ENCODE data around the gene HCRT. TPM values are rescaled to one million over a fixed set of nuclear protein-coding genes. Genes with fewer than 3 reads are reported as not detected.
"Not testable (repeated sequence)": the region's sequence is repeated elsewhere in the genome, so short reads cannot be mapped to it uniquely, and the experiment has no call there.

Gene HCRT
- not detected in 2 replicates for total RNA-seq
- not detected for polyA plus RNA-seq (2012)

- DNase-seq (ENCODE audit: low read depth), result no peak
These were observed at the start of gene HCRT for GRCh38 chr17:42184713-42185620. Gene HCRT (minus strand): TSS chr17:42185452. CDS start chr17:42185365, 87 bp downstream.

GRCh38 chr17:42233994-42234393 lies 48.7 kb upstream of the HCRT start:
- peak; percentile 35 for DNase-seq (ENCODE audit: low read depth)

GRCh38 chr17:42233156-42233555 lies 47.9 kb upstream of the HCRT start:
- DNase-seq (ENCODE audit: low read depth), result no peak

- DNase-seq (ENCODE audit: low read depth), result no peak
These were observed 45.0 kb upstream of the HCRT start for GRCh38 chr17:42230225-42230624.

GRCh38 chr17:42227849-42228700 lies 42.8 kb upstream of the HCRT start:
- DNase-seq (ENCODE audit: low read depth), result peak; percentile 88

GRCh38 chr17:42225646-42226045 lies 40.4 kb upstream of the HCRT start:
- no peak for DNase-seq (ENCODE audit: low read depth)

GRCh38 chr17:42224651-42225050 lies 39.4 kb upstream of the HCRT start:
- DNase-seq (ENCODE audit: low read depth), result no peak

- peak; percentile 54 for DNase-seq (ENCODE audit: low read depth)
These were observed 36.9 kb upstream of the HCRT start for GRCh38 chr17:42221886-42222745.

GRCh38 chr17:42219280-42219679 lies 34.0 kb upstream of the HCRT start:
- not testable (repeated sequence) for DNase-seq (ENCODE audit: low read depth)

GRCh38 chr17:42214156-42214555 lies 28.9 kb upstream of the HCRT start:
- DNase-seq (ENCODE audit: low read depth), result no peak

- no peak for DNase-seq (ENCODE audit: low read depth)
These were observed 27.1 kb upstream of the HCRT start for GRCh38 chr17:42212382-42212781.

GRCh38 chr17:42211921-42212341 lies 26.7 kb upstream of the HCRT start:
- DNase-seq (ENCODE audit: low read depth), result peak; percentile 95

- DNase-seq (ENCODE audit: low read depth), result no peak
These were observed 24.8 kb upstream of the HCRT start for GRCh38 chr17:42210046-42210445.

GRCh38 chr17:42206153-42206612 lies 20.9 kb upstream of the HCRT start:
- not testable (repeated sequence) for DNase-seq (ENCODE audit: low read depth)

GRCh38 chr17:42203354-42203753 lies 18.1 kb upstream of the HCRT start:
- DNase-seq (ENCODE audit: low read depth), result no peak

- no peak for DNase-seq (ENCODE audit: low read depth)
These were observed 17.4 kb upstream of the HCRT start for GRCh38 chr17:42202696-42203095.

GRCh38 chr17:42202159-42202558 lies 16.9 kb upstream of the HCRT start:
- no peak for DNase-seq (ENCODE audit: low read depth)

- DNase-seq (ENCODE audit: low read depth), result no peak
These were observed 16.2 kb upstream of the HCRT start for GRCh38 chr17:42201458-42201772.

GRCh38 chr17:42200706-42201457 lies 15.6 kb upstream of the HCRT start:
- DNase-seq (ENCODE audit: low read depth), result no peak

- DNase-seq (ENCODE audit: low read depth), result no peak
These were observed 14.3 kb upstream of the HCRT start for GRCh38 chr17:42199416-42200011.
